HTERT RPE-1 (cell line): ENCODE measurements around the gene SLC10A1.
"Not testable (repeated sequence)": the region's sequence is repeated elsewhere in the genome, so short reads cannot be mapped to it uniquely, and the experiment has no call there.

Experiments used
- in situ Hi-C: fragments of 300-500 bp; cut with MboI; formaldehyde crosslinking; loops from 4 replicates; pipeline ENCODE4 v1.14.3; 2020; ENCODE audit warnings: low sequenced_read_pairs

SLC10A1 gene

GRCh38 chr14:69796797-69797500, at the start of gene SLC10A1:
Gene SLC10A1, minus strand, starts transcription at chr14:69797241. Its CDS starts 86 bp downstream, at chr14:69797155.
- in situ Hi-C loops = no loop called here

GRCh38 chr14:69845787-69846186, 48.7 kb upstream of the SLC10A1 start:
- in situ Hi-C loops = no loop called here

GRCh38 chr14:69845050-69845581, 48.1 kb upstream of the SLC10A1 start:
- in situ Hi-C loops = no loop called here

GRCh38 chr14:69844171-69844570, 47.1 kb upstream of the SLC10A1 start:
- in situ Hi-C loops = no loop called here

GRCh38 chr14:69842686-69843420, 45.8 kb upstream of the SLC10A1 start:
- in situ Hi-C loops = no loop called here

- in situ Hi-C loops = no loop called here
These were observed 44.6 kb upstream of the SLC10A1 start for GRCh38 chr14:69841656-69842055.

- in situ Hi-C loops = no loop called here
These were observed 42.6 kb upstream of the SLC10A1 start for GRCh38 chr14:69839661-69840060.

GRCh38 chr14:69838881-69839416, 41.9 kb upstream of the SLC10A1 start:
- in situ Hi-C loops = no loop called here

- in situ Hi-C loops = no loop called here
These were observed 31.8 kb upstream of the SLC10A1 start for GRCh38 chr14:69828879-69829278.

- in situ Hi-C loops = no loop called here
These were observed 31.3 kb upstream of the SLC10A1 start for GRCh38 chr14:69828354-69828753.

GRCh38 chr14:69827560-69827959, 30.5 kb upstream of the SLC10A1 start:
- in situ Hi-C loops = no loop called here

GRCh38 chr14:69822456-69822855, 25.4 kb upstream of the SLC10A1 start:
- in situ Hi-C loops = no loop called here

- in situ Hi-C loops = no loop called here
These were observed 23.9 kb upstream of the SLC10A1 start for GRCh38 chr14:69820991-69821390.

- in situ Hi-C loops = no loop called here
These were observed 22.6 kb upstream of the SLC10A1 start for GRCh38 chr14:69819607-69820006.

- in situ Hi-C loops = no loop called here
These were observed 21.7 kb upstream of the SLC10A1 start for GRCh38 chr14:69818758-69819191.

- in situ Hi-C loops = no loop called here
These were observed 19.2 kb upstream of the SLC10A1 start for GRCh38 chr14:69816216-69816615.

GRCh38 chr14:69815556-69815955, 18.5 kb upstream of the SLC10A1 start:
- in situ Hi-C loops = no loop called here

- in situ Hi-C loops = no loop called here
These were observed 17.4 kb upstream of the SLC10A1 start for GRCh38 chr14:69814397-69814796.

GRCh38 chr14:69813346-69813745, 16.3 kb upstream of the SLC10A1 start:
- in situ Hi-C loops = not testable (repeated sequence)

- in situ Hi-C loops = no loop called here
These were observed 15.7 kb upstream of the SLC10A1 start for GRCh38 chr14:69812711-69813110.

- in situ Hi-C loops = no loop called here
These were observed 14.8 kb upstream of the SLC10A1 start for GRCh38 chr14:69811868-69812252.
